Activated T-cell treated with anti-CD3 and anti-CD28 coated beads, Interleukin-2, amount 50 U/mL, for 4 hours (primary cell): ENCODE measurements around the gene MIDN. TPM values are rescaled to one million over a fixed set of nuclear protein-coding genes. Genes with fewer than 3 reads are reported as not detected.

Experiments
- ATAC-seq, 2 donors: fragments of 200-7000 bp; cut with Tn5 transposase; one replicate each; pipeline ENCODE4 v1.10.0; 2021
- DNase-seq: peaks from one replicate; pipeline ENCODE4 v3.0.0-alpha.2; 2020
- H3K27me3 Mint-ChIP-seq: one replicate; pipeline ENCODE4 v1.8.0; 2021; ENCODE audit warnings: low read depth, mixed read lengths
- H3K36me3 Mint-ChIP-seq: one replicate; pipeline ENCODE4 v1.8.0; 2022; ENCODE audit warnings: mixed read lengths; ENCODE audit not compliant: insufficient read depth
- H3K4me1 Mint-ChIP-seq: one replicate; pipeline ENCODE4 v1.8.0; 2021; ENCODE audit warnings: low read depth, mixed read lengths
- H3K4me3 Mint-ChIP-seq: one replicate; pipeline ENCODE4 v1.8.0; 2021; ENCODE audit warnings: mild to moderate bottlenecking, moderate library complexity, mixed read lengths
- H3K9me3 Mint-ChIP-seq: one replicate; pipeline ENCODE4 v1.8.0; 2021; ENCODE audit warnings: mixed read lengths
- total RNA-seq, 3 donors: library from RNA; stranded (reverse); gene quantifications; one replicate each; pipeline ENCODE4 v1.2.1, GENCODE V29; 2021

MIDN gene
- total RNA-seq, 3 donors from 2014 or later: 63.2 to 70.0 (median 68.7) TPM

DNA sequence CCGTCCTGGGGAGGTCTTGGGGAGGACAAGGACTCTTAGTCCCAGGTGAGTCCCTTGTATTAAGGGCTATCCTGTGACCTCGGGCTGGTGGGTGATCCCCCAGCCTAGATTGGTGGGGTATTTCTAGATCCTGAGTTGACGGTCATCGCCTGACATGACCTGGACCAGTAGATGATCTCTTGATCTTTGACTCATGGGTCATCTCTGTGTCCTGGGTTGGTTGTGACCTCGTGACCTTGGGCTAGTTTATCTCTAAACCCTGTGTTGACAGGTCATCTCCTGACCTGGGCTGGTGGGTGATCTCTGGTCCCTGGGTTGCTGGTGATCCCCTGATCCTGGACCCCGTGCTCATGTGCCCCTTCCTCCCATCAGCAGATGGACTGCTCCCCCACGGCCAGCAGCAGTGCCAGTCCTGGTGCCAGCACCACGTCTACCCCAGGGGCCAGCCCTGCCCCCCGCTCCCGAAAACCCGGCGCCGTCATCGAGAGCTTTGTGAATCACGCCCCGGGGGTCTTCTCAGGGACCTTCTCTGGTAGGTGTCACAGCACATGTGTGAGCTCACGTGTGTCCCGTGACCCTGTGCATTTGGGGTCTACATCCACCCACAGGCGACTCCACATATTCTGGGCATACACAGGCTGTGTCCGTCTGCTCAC, 6.3 kb downstream of the MIDN start:
- Mint-ChIP-seq H3K36me3 (peaks cover 19% of the 10 kb centered on the region), H3K4me1 (peaks cover 43% of the 10 kb centered on the region), H3K27me3 (no peaks in the 10 kb centered on the region), H3K9me3 (no peaks in the 10 kb centered on the region), H3K4me3 (peak overlapping the region; percentile 35)
- DNase-seq: no peak
- ATAC-seq: no peak

GRCh38 chr19:1255186-1256161, 7.1 kb downstream of the MIDN start:
- ATAC-seq: no peak
- no peak for DNase-seq
- no peaks in the 10 kb centered on the region for H3K27me3 Mint-ChIP-seq
- peaks cover 47% of the 10 kb centered on the region for H3K4me1 Mint-ChIP-seq
- H3K36me3 Mint-ChIP-seq: peaks cover 19% of the 10 kb centered on the region
- no peak overlapping the region for H3K4me3 Mint-ChIP-seq
- no peaks in the 10 kb centered on the region for H3K9me3 Mint-ChIP-seq

GRCh38 chr19:1256646-1257474, 8.5 kb downstream of the MIDN start:
- Mint-ChIP-seq H3K27me3 (no peaks in the 10 kb centered on the region), H3K4me1 (peaks cover 50% of the 10 kb centered on the region), H3K4me3 (no peak overlapping the region), H3K9me3 (no peaks in the 10 kb centered on the region), H3K36me3 (peaks cover 15% of the 10 kb centered on the region)
- ATAC-seq: no peak
- DNase-seq: no peak

DNA sequence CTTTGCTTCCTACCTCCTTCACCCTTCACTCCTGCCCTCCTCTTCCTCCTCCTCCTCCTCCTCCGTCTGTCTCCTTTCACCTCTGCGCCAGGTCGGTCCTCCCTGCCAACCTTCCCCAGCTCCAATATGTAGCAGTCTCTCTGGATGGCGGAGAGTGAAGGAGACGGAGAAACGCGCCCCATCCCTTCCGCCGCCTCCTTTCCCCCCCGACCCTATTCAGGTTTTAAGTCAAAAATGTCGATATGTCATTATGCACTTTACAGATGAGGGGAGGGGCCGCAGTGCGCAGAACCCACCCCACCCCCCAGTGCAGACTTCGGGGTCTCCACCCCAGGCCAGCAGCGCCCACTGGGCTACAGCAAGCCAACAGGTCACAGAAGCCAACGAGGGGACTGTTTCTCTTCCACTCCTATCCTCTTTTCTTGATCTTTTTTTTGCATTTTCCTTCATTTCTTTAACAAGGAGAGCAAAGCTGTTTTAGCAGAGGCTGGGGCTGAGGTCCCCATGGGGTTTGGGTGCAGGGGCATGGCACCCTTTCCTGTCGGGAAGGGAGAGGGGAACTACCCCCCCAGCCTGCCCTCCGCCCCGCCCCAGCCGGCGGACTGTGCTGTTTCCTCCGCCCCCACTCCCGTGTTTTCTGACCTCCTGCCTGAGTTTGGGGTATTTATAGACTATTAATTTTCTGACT, 9.2 kb downstream of the MIDN start:
- Mint-ChIP-seq H3K9me3 (no peaks in the 10 kb centered on the region), H3K27me3 (no peaks in the 10 kb centered on the region), H3K4me3 (no peak overlapping the region), H3K4me1 (peaks cover 54% of the 10 kb centered on the region), H3K36me3 (peaks cover 15% of the 10 kb centered on the region)
- ATAC-seq: no peak
- no peak for DNase-seq

DNA sequence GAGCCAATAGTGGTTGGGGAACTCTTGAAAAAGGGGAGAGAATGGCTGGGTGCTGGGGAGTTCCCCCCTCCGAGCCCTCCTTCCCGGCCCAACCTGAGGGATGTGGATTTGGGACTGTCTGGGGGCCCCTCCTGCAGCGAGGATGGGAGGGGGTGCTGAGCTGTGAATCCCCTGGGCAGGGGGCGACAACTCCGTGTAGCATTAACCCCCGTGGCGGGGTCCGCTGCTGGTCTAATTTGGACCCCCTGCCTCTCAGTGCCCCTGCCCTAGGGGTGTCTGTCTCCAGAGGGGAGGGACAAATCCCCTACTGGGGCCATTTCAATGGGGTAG, 9.7 kb downstream of the MIDN start:
- Mint-ChIP-seq H3K9me3 (no peaks in the 10 kb centered on the region), H3K4me3 (peak overlapping the region; percentile 57), H3K4me1 (peaks cover 59% of the 10 kb centered on the region), H3K36me3 (peaks cover 15% of the 10 kb centered on the region), H3K27me3 (no peaks in the 10 kb centered on the region)
- ATAC-seq (no peak), DNase-seq (no peak)

- H3K4me1 Mint-ChIP-seq: peaks cover 58% of the 10 kb centered on the region
- peak; percentile 0 to 1 for ATAC-seq
- no peaks in the 10 kb centered on the region for H3K27me3 Mint-ChIP-seq
Observed at GRCh38 chr19:1258707-1259205, 10.4 kb downstream of the MIDN start.

DNA sequence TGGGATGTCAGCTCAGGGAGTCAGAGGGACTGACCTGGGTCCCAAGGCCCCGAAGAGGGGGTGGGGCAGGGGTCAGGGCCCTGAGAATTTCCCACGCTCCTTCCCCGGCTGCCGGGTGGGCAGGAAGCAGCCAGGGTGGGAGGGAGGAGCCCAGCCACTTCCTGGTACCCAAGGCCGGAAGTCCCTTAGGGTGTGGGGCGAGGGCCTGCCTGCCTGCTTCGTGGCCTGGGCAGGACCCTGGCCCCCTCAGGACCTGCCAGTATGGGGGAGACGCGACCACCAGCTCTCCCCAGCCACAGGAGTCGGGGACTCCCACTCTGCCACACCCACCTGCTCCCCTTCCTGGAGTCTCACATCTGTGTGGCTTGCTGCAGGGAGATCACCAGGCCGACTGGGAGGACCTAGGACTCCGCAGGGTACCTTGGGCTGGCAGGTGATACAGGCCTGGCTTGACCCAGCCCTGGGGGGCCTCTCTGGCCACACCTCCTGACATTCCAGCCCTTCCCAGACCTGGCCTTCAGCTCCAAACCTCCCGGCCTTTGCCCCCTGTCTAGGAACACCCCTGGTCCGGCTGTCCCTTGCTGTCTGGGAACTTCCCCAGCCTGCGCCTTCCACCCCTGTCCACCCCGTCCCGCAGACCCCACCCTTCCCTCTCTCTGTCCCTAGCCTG, 11.0 kb downstream of the MIDN start:
- Mint-ChIP-seq H3K9me3 (no peaks in the 10 kb centered on the region), H3K4me3 (peak overlapping the region; percentile 84), H3K36me3 (peaks cover 15% of the 10 kb centered on the region), H3K27me3 (no peaks in the 10 kb centered on the region), H3K4me1 (peaks cover 58% of the 10 kb centered on the region)
- peak; percentile 48 for DNase-seq
- ATAC-seq: peak; percentile 32 to 33

More at GRCh38 chr19:1258707-1259205, 10.4 kb downstream of the MIDN start:
- Mint-ChIP-seq H3K4me3 (peak overlapping the region; percentile 84), H3K9me3 (no peaks in the 10 kb centered on the region), H3K36me3 (peaks cover 15% of the 10 kb centered on the region)
- no peak for DNase-seq

- DNase-seq (peak; percentile 40), ATAC-seq (peak; percentile 9 to 17)
- Mint-ChIP-seq H3K9me3 (no peaks in the 10 kb centered on the region), H3K36me3 (peaks cover 7% of the 10 kb centered on the region), H3K4me1 (peaks cover 56% of the 10 kb centered on the region), H3K27me3 (no peaks in the 10 kb centered on the region), H3K4me3 (peak overlapping the region; percentile 84)
Observed at GRCh38 chr19:1259876-1260748, 11.7 kb downstream of the MIDN start.

DNA sequence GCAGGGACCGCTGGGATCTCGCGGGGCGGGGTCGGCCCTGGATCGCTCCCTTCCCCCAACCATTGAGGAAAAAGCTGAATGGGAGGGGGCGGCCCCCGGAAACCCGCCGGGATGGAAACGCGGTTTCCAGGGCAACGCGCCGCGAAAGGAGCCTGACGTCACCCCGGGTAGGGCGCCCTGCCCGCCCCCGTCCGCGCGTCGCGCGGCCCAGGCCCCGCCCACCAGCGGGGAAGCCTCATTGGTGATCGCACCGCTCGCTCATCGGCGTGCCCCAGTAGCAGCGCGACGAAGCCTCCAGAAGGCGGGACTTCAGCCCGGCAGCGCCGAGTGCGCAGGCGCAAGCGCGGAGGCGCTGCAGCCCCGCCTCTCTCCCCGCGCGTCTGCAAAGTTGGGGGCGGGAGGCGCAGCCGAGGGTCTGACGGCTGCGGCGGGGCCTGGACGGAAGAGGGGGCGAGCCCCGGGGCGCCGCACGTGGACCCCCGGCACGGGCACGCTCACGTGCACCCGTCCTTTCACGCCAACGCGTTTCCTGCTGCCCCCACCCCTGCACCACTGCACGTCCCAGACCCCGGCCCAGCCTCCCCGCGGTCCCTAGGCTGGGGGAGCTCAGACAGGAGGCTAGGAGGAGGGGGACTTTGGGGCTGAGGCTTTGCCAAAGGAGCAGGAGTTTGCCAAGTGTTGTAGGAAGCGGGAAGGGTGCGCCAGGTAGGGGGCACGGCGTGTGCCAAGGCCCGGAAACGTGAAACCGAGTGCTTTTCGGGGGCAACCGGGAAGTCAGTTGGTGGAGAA, 12.6 kb downstream of the MIDN start:
- H3K4me1 Mint-ChIP-seq: peaks cover 58% of the 10 kb centered on the region
- no peaks in the 10 kb centered on the region for H3K27me3 Mint-ChIP-seq
- peaks cover 5% of the 10 kb centered on the region for H3K36me3 Mint-ChIP-seq
- peak overlapping the region; percentile 91 for H3K4me3 Mint-ChIP-seq
- DNase-seq (peak; percentile 98), ATAC-seq (peak; percentile 84 to 86)
- H3K9me3 Mint-ChIP-seq: no peaks in the 10 kb centered on the region

- Mint-ChIP-seq H3K36me3 (peaks cover 5% of the 10 kb centered on the region), H3K9me3 (no peaks in the 10 kb centered on the region), H3K4me1 (peaks cover 59% of the 10 kb centered on the region), H3K27me3 (no peaks in the 10 kb centered on the region), H3K4me3 (peak overlapping the region; percentile 91)
- DNase-seq (no peak), ATAC-seq (peak in 1 of 2 donors; percentile 1)
Observed at GRCh38 chr19:1261538-1261797, 13.1 kb downstream of the MIDN start.

GRCh38 chr19:1261798-1262622, 13.6 kb downstream of the MIDN start:
- Mint-ChIP-seq H3K4me3 (peak overlapping the region; percentile 91), H3K27me3 (no peaks in the 10 kb centered on the region), H3K4me1 (peaks cover 59% of the 10 kb centered on the region), H3K36me3 (peaks cover 5% of the 10 kb centered on the region), H3K9me3 (no peaks in the 10 kb centered on the region)
- no peak for DNase-seq
- no peak for ATAC-seq
